GM20000 (cell line): ENCODE data around the gene NUP155.
"Not testable (repeated sequence)": the region's sequence is repeated elsewhere in the genome, so short reads cannot be mapped to it uniquely, and the experiment has no call there.

Experiments
- DNase-seq: peaks from one replicate; pipeline ENCODE4 v3.0.0; 2012; ENCODE audit warnings: low spot score
- TF ChIP-seq, protein P1 (sequence below): IDR thresholded peaks from 2 replicates; pipeline ENCODE4 v1.5.1; 2012; ENCODE audit warnings: mild to moderate bottlenecking, control low read depth; ENCODE audit errors: extremely low read depth, missing control alignments

Gene NUP155

DNA sequence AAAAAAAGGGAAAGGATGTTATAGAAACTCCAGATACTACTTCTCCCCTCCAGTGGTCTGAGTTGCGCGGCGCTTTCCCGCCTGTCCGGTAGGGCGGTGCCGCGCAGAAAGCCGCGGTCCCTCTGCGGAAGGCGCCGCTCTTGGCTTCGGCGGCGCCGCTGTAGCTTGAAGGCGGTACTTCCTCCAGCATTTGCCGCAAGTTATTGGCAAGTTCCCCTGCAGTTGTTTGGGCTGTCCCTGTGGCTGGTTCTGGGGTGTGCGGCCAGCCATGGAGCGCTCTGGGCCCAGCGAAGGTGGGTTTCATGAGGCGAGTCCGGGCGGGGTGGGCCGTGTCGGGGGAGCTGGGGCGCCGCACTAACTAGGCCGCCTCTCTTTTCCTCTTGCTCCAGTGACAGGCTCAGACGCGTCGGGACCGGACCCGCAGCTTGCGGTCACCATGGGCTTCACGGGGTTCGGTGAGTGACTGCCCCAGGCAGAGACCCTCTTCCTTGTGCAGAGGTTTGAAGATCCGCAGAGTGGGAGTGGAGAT, 8.3 kb upstream of the NUP155 start, which contains the start of gene WDR70:
Gene WDR70 (plus strand): TSS at position 219 of the 529 bp plus-strand sequence. CDS start 50 bp downstream, at position 269.
- TF ChIP-seq, protein P1, sequence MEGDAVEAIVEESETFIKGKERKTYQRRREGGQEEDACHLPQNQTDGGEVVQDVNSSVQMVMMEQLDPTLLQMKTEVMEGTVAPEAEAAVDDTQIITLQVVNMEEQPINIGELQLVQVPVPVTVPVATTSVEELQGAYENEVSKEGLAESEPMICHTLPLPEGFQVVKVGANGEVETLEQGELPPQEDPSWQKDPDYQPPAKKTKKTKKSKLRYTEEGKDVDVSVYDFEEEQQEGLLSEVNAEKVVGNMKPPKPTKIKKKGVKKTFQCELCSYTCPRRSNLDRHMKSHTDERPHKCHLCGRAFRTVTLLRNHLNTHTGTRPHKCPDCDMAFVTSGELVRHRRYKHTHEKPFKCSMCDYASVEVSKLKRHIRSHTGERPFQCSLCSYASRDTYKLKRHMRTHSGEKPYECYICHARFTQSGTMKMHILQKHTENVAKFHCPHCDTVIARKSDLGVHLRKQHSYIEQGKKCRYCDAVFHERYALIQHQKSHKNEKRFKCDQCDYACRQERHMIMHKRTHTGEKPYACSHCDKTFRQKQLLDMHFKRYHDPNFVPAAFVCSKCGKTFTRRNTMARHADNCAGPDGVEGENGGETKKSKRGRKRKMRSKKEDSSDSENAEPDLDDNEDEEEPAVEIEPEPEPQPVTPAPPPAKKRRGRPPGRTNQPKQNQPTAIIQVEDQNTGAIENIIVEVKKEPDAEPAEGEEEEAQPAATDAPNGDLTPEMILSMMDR: peak; percentile 83
- DNase-seq: peak; percentile 77

DNA sequence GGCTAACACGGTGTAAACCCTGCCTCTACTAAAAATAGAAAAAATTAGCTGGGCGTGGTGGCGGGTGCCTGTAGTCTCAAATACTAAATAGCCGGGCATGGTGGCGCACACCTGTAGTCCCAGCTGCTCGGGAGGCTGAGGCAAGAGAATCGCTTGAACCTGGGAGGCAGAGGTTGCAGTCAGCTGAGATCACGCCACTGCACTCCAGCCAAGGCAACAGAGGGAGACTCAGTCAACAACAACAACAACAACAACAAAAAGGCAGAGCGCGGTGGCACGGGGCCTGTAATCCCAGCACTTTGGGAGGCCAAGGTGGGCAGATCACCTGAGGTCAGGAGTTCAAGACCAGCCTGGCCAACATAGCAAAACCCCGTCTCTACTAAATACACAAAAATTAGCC, 7.2 kb upstream of the NUP155 start:
- not testable (repeated sequence) for DNase-seq

DNA sequence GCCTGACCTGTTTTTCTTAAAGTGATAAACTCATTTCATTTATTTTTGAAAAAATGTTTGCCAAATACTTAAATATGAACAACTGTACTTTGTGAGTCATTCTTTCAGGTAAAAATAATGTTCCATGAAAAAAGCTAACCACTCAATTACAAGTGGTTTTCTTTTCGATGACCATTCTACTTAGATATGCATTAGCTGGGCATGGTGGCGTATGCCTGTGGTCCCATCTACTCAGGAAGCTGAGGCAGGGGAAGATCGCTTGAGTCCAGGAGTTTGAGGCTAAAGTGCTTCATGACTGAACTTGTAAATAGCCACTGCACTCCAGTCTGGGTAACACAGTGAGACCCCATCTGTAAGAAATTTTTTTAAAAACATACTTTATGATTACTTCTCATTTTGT, 4.2 kb upstream of the NUP155 start:
- TF ChIP-seq, protein P1: no peak
- no peak for DNase-seq

DNA sequence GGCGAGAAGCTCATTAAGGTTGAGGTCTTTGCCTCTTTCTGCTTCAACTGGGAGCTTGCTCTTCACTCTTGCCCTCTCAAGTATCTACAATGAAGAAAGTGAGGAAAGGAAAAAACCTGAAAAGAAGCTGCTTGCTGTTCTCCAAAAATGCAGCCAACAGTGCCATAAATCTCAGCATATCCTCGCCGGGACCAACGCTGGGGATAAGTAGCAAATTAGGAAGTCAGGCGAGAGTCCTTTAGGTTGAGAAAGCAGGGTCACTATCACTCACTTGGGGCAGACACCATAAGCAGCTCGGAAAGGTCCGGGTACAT, 399 bp downstream of the NUP155 start:
- no peak for DNase-seq

GRCh38 chr5:37355161-37355560, 15.7 kb downstream of the NUP155 start:
- TF ChIP-seq, protein P1: no peak
- DNase-seq: no peak

More for the DNA sequence above, 399 bp downstream of the NUP155 start:
- TF ChIP-seq, protein P1: no peak

- DNase-seq: not testable (repeated sequence)
These were observed 28.2 kb downstream of the NUP155 start for GRCh38 chr5:37342741-37343140.

- not testable (repeated sequence) for DNase-seq
These were observed 36.2 kb downstream of the NUP155 start for GRCh38 chr5:37334754-37335153.

GRCh38 chr5:37326536-37326935, 44.4 kb downstream of the NUP155 start:
- DNase-seq: no peak
- TF ChIP-seq, protein P1: no peak

DNA sequence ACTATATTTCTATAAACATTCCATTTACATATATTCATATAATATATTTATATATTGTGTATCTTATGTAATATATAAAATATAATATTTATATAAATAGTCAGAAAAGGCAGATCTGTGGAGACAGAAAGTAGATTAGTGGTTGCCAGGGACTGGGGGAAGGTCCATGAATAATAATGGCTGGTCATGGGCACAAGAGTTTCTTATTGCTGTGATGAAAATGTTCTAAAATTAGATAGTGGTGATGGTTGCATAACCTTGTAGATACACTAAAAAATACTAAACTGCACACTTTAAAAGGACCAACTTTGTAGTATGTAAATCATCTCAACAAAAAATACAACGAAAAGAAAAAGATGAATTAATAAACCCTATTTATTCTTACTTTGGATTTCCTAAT, 47.3 kb downstream of the NUP155 start:
- TF ChIP-seq, protein P1: no peak

More for the DNA sequence above, 47.3 kb downstream of the NUP155 start:
- no peak for DNase-seq
